ENCODE results near the gene CPN1. TPM values are rescaled to one million over a fixed set of nuclear protein-coding genes. Genes with fewer than 3 reads are reported as not detected.

The CPN1 gene
- total RNA-seq, 2 experiments from 2014 or later = not detected

- Mint-ChIP-seq H3K27ac (no peak overlapping the region), H3K4me3 (no peak overlapping the region), H3K27me3 (ENCODE audit: low read depth) (peaks cover 9% of the 10 kb centered on the region), H3K36me3 (ENCODE audit: low read depth) (no peaks in the 10 kb centered on the region), H3K4me1 (ENCODE audit: low read depth) (no peaks in the 10 kb centered on the region), H3K9me3 (ENCODE audit: insufficient read depth) (no peaks in the 10 kb centered on the region)
- no peak for ATAC-seq
- DNase-seq = no peak
- ChIA-PET POLR2A (interaction anchor here (0.6 kb wide), 1 partner anchor 132 kb away, joined by 3 read pairs; no protein-coding TSS in a partner anchor), CTCF (interaction anchor here (1.6 to 9.8 kb wide), 2 partner anchors 193 to 196 kb away, joined by 6 to 226 read pairs; no protein-coding TSS in a partner anchor)
Observed at GRCh38 chr10:100041306-100042002, 40.2 kb downstream of the CPN1 start.

- ATAC-seq (no peak), DNase-seq (no peak)
- no peaks in the 10 kb centered on the region for H3K36me3 Mint-ChIP-seq (ENCODE audit: low read depth)
- no peaks in the 10 kb centered on the region for H3K9me3 Mint-ChIP-seq (ENCODE audit: insufficient read depth)
- H3K4me3 Mint-ChIP-seq = no peak overlapping the region
- H3K4me1 Mint-ChIP-seq (ENCODE audit: low read depth) = no peaks in the 10 kb centered on the region
- H3K27ac Mint-ChIP-seq = no peak overlapping the region
- H3K27me3 Mint-ChIP-seq (ENCODE audit: low read depth) = peaks cover 9% of the 10 kb centered on the region
- CTCF ChIA-PET = interaction anchor here (4.8 kb wide), 1 partner anchor 7 kb away, joined by 21 read pairs; no protein-coding TSS in a partner anchor
- POLR2A ChIA-PET = no interaction called here
Observed at GRCh38 chr10:100038561-100039071, 43.1 kb downstream of the CPN1 start.

- ChIA-PET POLR2A (no interaction called here), CTCF (interaction anchor here (1.1 to 4.8 kb wide), 3 partner anchors 8 to 192 kb away, joined by 3 to 21 read pairs (median 4); partner anchors contain the start of gene DNMBP)
- H3K4me3 Mint-ChIP-seq = no peak overlapping the region
- no peaks in the 10 kb centered on the region for H3K36me3 Mint-ChIP-seq (ENCODE audit: low read depth)
- H3K27ac Mint-ChIP-seq = no peak overlapping the region
- peaks cover 8% of the 10 kb centered on the region for H3K27me3 Mint-ChIP-seq (ENCODE audit: low read depth)
- ATAC-seq = no peak
- H3K4me1 Mint-ChIP-seq (ENCODE audit: low read depth) = no peaks in the 10 kb centered on the region
- H3K9me3 Mint-ChIP-seq (ENCODE audit: insufficient read depth) = no peaks in the 10 kb centered on the region
- DNase-seq = no peak
Observed at GRCh38 chr10:100037758-100038315, 43.8 kb downstream of the CPN1 start.

- Mint-ChIP-seq H3K4me1 (ENCODE audit: low read depth) (no peaks in the 10 kb centered on the region), H3K36me3 (ENCODE audit: low read depth) (no peaks in the 10 kb centered on the region), H3K27ac (no peak overlapping the region), H3K9me3 (ENCODE audit: insufficient read depth) (no peaks in the 10 kb centered on the region), H3K4me3 (no peak overlapping the region), H3K27me3 (ENCODE audit: low read depth) (peaks cover 5% of the 10 kb centered on the region)
- no peak for DNase-seq
- CTCF ChIA-PET = interaction anchor here (1.1 to 4.8 kb wide), 3 partner anchors 9 to 191 kb away, joined by 3 to 21 read pairs (median 4); partner anchors contain the start of gene DNMBP
- POLR2A ChIA-PET = no interaction called here
- no peak for ATAC-seq
Observed at GRCh38 chr10:100036850-100037249, 44.8 kb downstream of the CPN1 start.

GRCh38 chr10:100033766-100034418 lies 47.8 kb downstream of the CPN1 start:
- POLR2A ChIA-PET = interaction anchor here (0.8 kb wide), 1 partner anchor 255 kb away, joined by 3 read pairs; no protein-coding TSS in a partner anchor
- ATAC-seq (no peak), DNase-seq (no peak)
- Mint-ChIP-seq H3K27me3 (ENCODE audit: low read depth) (no peaks in the 10 kb centered on the region), H3K4me3 (no peak overlapping the region), H3K36me3 (ENCODE audit: low read depth) (no peaks in the 10 kb centered on the region), H3K4me1 (ENCODE audit: low read depth) (no peaks in the 10 kb centered on the region), H3K9me3 (ENCODE audit: insufficient read depth) (no peaks in the 10 kb centered on the region), H3K27ac (no peak overlapping the region)
- CTCF ChIA-PET = interaction anchor here (1.2 to 4.8 kb wide), 3 partner anchors 12 to 188 kb away, joined by 6 to 21 read pairs (median 9); no protein-coding TSS in a partner anchor

GRCh38 chr10:100027416-100027815 lies 54.3 kb downstream of the CPN1 start:
- no peaks in the 10 kb centered on the region for H3K9me3 Mint-ChIP-seq (ENCODE audit: insufficient read depth)
- H3K4me1 Mint-ChIP-seq (ENCODE audit: low read depth) = no peaks in the 10 kb centered on the region
- ChIA-PET POLR2A (no interaction called here), CTCF (no interaction called here)
- ATAC-seq (no peak), DNase-seq (no peak)
- no peak overlapping the region for H3K27ac Mint-ChIP-seq
- no peaks in the 10 kb centered on the region for H3K36me3 Mint-ChIP-seq (ENCODE audit: low read depth)
- H3K4me3 Mint-ChIP-seq = no peak overlapping the region
- H3K27me3 Mint-ChIP-seq (ENCODE audit: low read depth) = no peaks in the 10 kb centered on the region

- no peaks in the 10 kb centered on the region for H3K36me3 Mint-ChIP-seq (ENCODE audit: low read depth)
Observed at GRCh38 chr10:100025576-100025975, 56.1 kb downstream of the CPN1 start.

GRCh38 chr10:100024748-100025147 lies 56.9 kb downstream of the CPN1 start:
- Mint-ChIP-seq H3K27ac (no peak overlapping the region), H3K4me3 (no peak overlapping the region), H3K36me3 (ENCODE audit: low read depth) (no peaks in the 10 kb centered on the region), H3K27me3 (ENCODE audit: low read depth) (peaks cover 6% of the 10 kb centered on the region), H3K4me1 (ENCODE audit: low read depth) (peaks cover 15% of the 10 kb centered on the region), H3K9me3 (ENCODE audit: insufficient read depth) (no peaks in the 10 kb centered on the region)
- ChIA-PET POLR2A (no interaction called here), CTCF (interaction anchor here (2.0 to 2.6 kb wide), 2 partner anchors 21 to 179 kb away, joined by 8 to 10 read pairs; no protein-coding TSS in a partner anchor)
- no peak for DNase-seq
- ATAC-seq = no peak

More at GRCh38 chr10:100025576-100025975, 56.1 kb downstream of the CPN1 start:
- Mint-ChIP-seq H3K4me3 (no peak overlapping the region), H3K4me1 (ENCODE audit: low read depth) (peaks cover 7% of the 10 kb centered on the region), H3K9me3 (ENCODE audit: insufficient read depth) (no peaks in the 10 kb centered on the region), H3K27me3 (ENCODE audit: low read depth) (no peaks in the 10 kb centered on the region), H3K27ac (no peak overlapping the region)
- no peak for DNase-seq
- CTCF ChIA-PET = interaction anchor here (2.0 to 2.6 kb wide), 2 partner anchors 20 to 180 kb away, joined by 8 to 10 read pairs; no protein-coding TSS in a partner anchor
- no peak for ATAC-seq
- POLR2A ChIA-PET = no interaction called here

- Mint-ChIP-seq H3K27me3 (ENCODE audit: low read depth) (peaks cover 8% of the 10 kb centered on the region), H3K27ac (no peak overlapping the region), H3K9me3 (ENCODE audit: insufficient read depth) (no peaks in the 10 kb centered on the region), H3K4me3 (no peak overlapping the region), H3K4me1 (ENCODE audit: low read depth) (peaks cover 15% of the 10 kb centered on the region), H3K36me3 (ENCODE audit: low read depth) (no peaks in the 10 kb centered on the region)
- DNase-seq (no peak), ATAC-seq (no peak)
- POLR2A ChIA-PET = no interaction called here
- CTCF ChIA-PET = interaction anchor here (1.0 to 5.6 kb wide), 4 partner anchors 13 to 402 kb away, joined by 3 to 35 read pairs (median 6); partner anchors contain the start of genes DNMBP and SLC25A28
Observed at GRCh38 chr10:100022403-100022802, 59.3 kb downstream of the CPN1 start.

- peaks cover 15% of the 10 kb centered on the region for H3K4me1 Mint-ChIP-seq (ENCODE audit: low read depth)
- CTCF ChIA-PET = interaction anchor here (1.0 to 5.6 kb wide), 7 partner anchors 11 to 401 kb away, joined by 3 to 35 read pairs (median 5); partner anchors contain the start of genes DNMBP and SLC25A28
- H3K27me3 Mint-ChIP-seq (ENCODE audit: low read depth) = peaks cover 8% of the 10 kb centered on the region
- H3K9me3 Mint-ChIP-seq (ENCODE audit: insufficient read depth) = no peaks in the 10 kb centered on the region
- H3K27ac Mint-ChIP-seq = no peak overlapping the region
- DNase-seq = no peak
- H3K36me3 Mint-ChIP-seq (ENCODE audit: low read depth) = no peaks in the 10 kb centered on the region
- ATAC-seq = no peak
- POLR2A ChIA-PET = interaction anchor here (0.6 kb wide), 1 partner anchor 9 kb away, joined by 3 read pairs; no protein-coding TSS in a partner anchor
- H3K4me3 Mint-ChIP-seq = no peak overlapping the region
Observed at GRCh38 chr10:100021322-100021721, 60.3 kb downstream of the CPN1 start.

GRCh38 chr10:100020886-100021253 lies 60.8 kb downstream of the CPN1 start:
- H3K27ac Mint-ChIP-seq = no peak overlapping the region
- no peak for DNase-seq
- H3K9me3 Mint-ChIP-seq (ENCODE audit: insufficient read depth) = no peaks in the 10 kb centered on the region
- CTCF ChIA-PET = interaction anchor here (1.0 to 5.6 kb wide), 6 partner anchors 11 to 175 kb away, joined by 3 to 35 read pairs (median 8); partner anchors contain the start of gene DNMBP
- no peaks in the 10 kb centered on the region for H3K36me3 Mint-ChIP-seq (ENCODE audit: low read depth)
- H3K4me3 Mint-ChIP-seq = no peak overlapping the region
- no peak for ATAC-seq
- peaks cover 15% of the 10 kb centered on the region for H3K4me1 Mint-ChIP-seq (ENCODE audit: low read depth)
- H3K27me3 Mint-ChIP-seq (ENCODE audit: low read depth) = peaks cover 8% of the 10 kb centered on the region
- POLR2A ChIA-PET = no interaction called here
